ENCODE measurements around the gene FLNB. TPM values are rescaled to one million over a fixed set of nuclear protein-coding genes. Genes with fewer than 3 reads are reported as not detected.

The FLNB gene
- total RNA-seq, 2 experiments from 2014 or later: 33.3 to 37.9 TPM

GRCh38 chr3:58092521-58092920, 84.3 kb downstream of the FLNB start:
- Mint-ChIP-seq H3K4me1 (no peaks in the 10 kb centered on the region), H3K27ac (no peak overlapping the region), H3K9me3 (no peaks in the 10 kb centered on the region), H3K27me3 (no peaks in the 10 kb centered on the region), H3K36me3 (ENCODE audit: low read depth) (peaks cover 8% of the 10 kb centered on the region), H3K4me3 (no peak overlapping the region)
- no peak for DNase-seq
- ChIA-PET CTCF (interaction anchor here (0.5 kb wide), 1 partner anchor 35 kb away, joined by 4 read pairs; no protein-coding TSS in a partner anchor), POLR2A (no interaction called here)

- H3K4me3 Mint-ChIP-seq: no peak overlapping the region
- no peaks in the 10 kb centered on the region for H3K9me3 Mint-ChIP-seq
- no peaks in the 10 kb centered on the region for H3K4me1 Mint-ChIP-seq
- POLR2A ChIA-PET: no interaction called here
- peaks cover 14% of the 10 kb centered on the region for H3K36me3 Mint-ChIP-seq (ENCODE audit: low read depth)
- DNase-seq: no peak
- no peak overlapping the region for H3K27ac Mint-ChIP-seq
- H3K27me3 Mint-ChIP-seq: no peaks in the 10 kb centered on the region
- CTCF ChIA-PET: no interaction called here
Observed at GRCh38 chr3:58093574-58094195, 85.5 kb downstream of the FLNB start.

- ChIA-PET CTCF (no interaction called here), POLR2A (no interaction called here)
- no peak for DNase-seq
- Mint-ChIP-seq H3K4me1 (no peaks in the 10 kb centered on the region), H3K9me3 (no peaks in the 10 kb centered on the region), H3K36me3 (ENCODE audit: low read depth) (peaks cover 16% of the 10 kb centered on the region), H3K27ac (no peak overlapping the region), H3K4me3 (no peak overlapping the region), H3K27me3 (no peaks in the 10 kb centered on the region)
Observed at GRCh38 chr3:58094657-58095056, 86.4 kb downstream of the FLNB start.

GRCh38 chr3:58095603-58096138, 87.4 kb downstream of the FLNB start:
- Mint-ChIP-seq H3K4me1 (no peaks in the 10 kb centered on the region), H3K36me3 (ENCODE audit: low read depth) (peaks cover 16% of the 10 kb centered on the region), H3K4me3 (no peak overlapping the region), H3K9me3 (no peaks in the 10 kb centered on the region), H3K27ac (no peak overlapping the region), H3K27me3 (no peaks in the 10 kb centered on the region)
- DNase-seq: no peak
- ChIA-PET POLR2A (no interaction called here), CTCF (no interaction called here)

GRCh38 chr3:58098531-58098930, 90.3 kb downstream of the FLNB start:
- no peak overlapping the region for H3K4me3 Mint-ChIP-seq
- ChIA-PET POLR2A (no interaction called here), CTCF (no interaction called here)
- no peak overlapping the region for H3K27ac Mint-ChIP-seq
- no peaks in the 10 kb centered on the region for H3K27me3 Mint-ChIP-seq
- no peak for DNase-seq
- no peaks in the 10 kb centered on the region for H3K4me1 Mint-ChIP-seq
- no peaks in the 10 kb centered on the region for H3K9me3 Mint-ChIP-seq
- peaks cover 22% of the 10 kb centered on the region for H3K36me3 Mint-ChIP-seq (ENCODE audit: low read depth)

- no peak for DNase-seq
- ChIA-PET POLR2A (no interaction called here), CTCF (interaction anchor here (1.6 kb wide), 1 partner anchor 91 kb away, joined by 4 read pairs; the partner anchor contains the start of gene FLNB)
- Mint-ChIP-seq H3K4me3 (no peak overlapping the region), H3K36me3 (ENCODE audit: low read depth) (peaks cover 30% of the 10 kb centered on the region), H3K9me3 (no peaks in the 10 kb centered on the region), H3K27me3 (no peaks in the 10 kb centered on the region), H3K4me1 (no peaks in the 10 kb centered on the region), H3K27ac (no peak overlapping the region)
Observed at GRCh38 chr3:58099865-58100264, 91.6 kb downstream of the FLNB start.

- ChIA-PET CTCF (no interaction called here), POLR2A (no interaction called here)
- Mint-ChIP-seq H3K4me1 (no peaks in the 10 kb centered on the region), H3K27ac (no peak overlapping the region), H3K4me3 (no peak overlapping the region), H3K27me3 (no peaks in the 10 kb centered on the region), H3K9me3 (no peaks in the 10 kb centered on the region), H3K36me3 (ENCODE audit: low read depth) (peaks cover 35% of the 10 kb centered on the region)
- DNase-seq: no peak
Observed at GRCh38 chr3:58101499-58102389, 93.5 kb downstream of the FLNB start.

GRCh38 chr3:58102390-58102750, 94.1 kb downstream of the FLNB start:
- Mint-ChIP-seq H3K4me3 (no peak overlapping the region), H3K9me3 (no peaks in the 10 kb centered on the region), H3K27ac (no peak overlapping the region), H3K36me3 (ENCODE audit: low read depth) (peaks cover 33% of the 10 kb centered on the region), H3K4me1 (no peaks in the 10 kb centered on the region), H3K27me3 (no peaks in the 10 kb centered on the region)
- DNase-seq: no peak
- ChIA-PET POLR2A (no interaction called here), CTCF (no interaction called here)

- POLR2A ChIA-PET: interaction anchor here (1.4 kb wide), 1 partner anchor 95 kb away, joined by 3 read pairs; the partner anchor contains the start of gene FLNB
- no peaks in the 10 kb centered on the region for H3K9me3 Mint-ChIP-seq
Observed at GRCh38 chr3:58102976-58103451, 94.8 kb downstream of the FLNB start.

GRCh38 chr3:58104151-58104550, 95.9 kb downstream of the FLNB start:
- no peak for DNase-seq
- peaks cover 30% of the 10 kb centered on the region for H3K36me3 Mint-ChIP-seq (ENCODE audit: low read depth)
- ChIA-PET CTCF (interaction anchor here (1.2 kb wide), 1 partner anchor 97 kb away, joined by 3 read pairs; no protein-coding TSS in a partner anchor), POLR2A (interaction anchor here (1.4 kb wide), 1 partner anchor 96 kb away, joined by 3 read pairs; the partner anchor contains the start of gene FLNB)
- H3K9me3 Mint-ChIP-seq: no peaks in the 10 kb centered on the region
- H3K27me3 Mint-ChIP-seq: no peaks in the 10 kb centered on the region
- no peak overlapping the region for H3K27ac Mint-ChIP-seq
- H3K4me1 Mint-ChIP-seq: no peaks in the 10 kb centered on the region
- H3K4me3 Mint-ChIP-seq: no peak overlapping the region

More at GRCh38 chr3:58102976-58103451, 94.8 kb downstream of the FLNB start:
- Mint-ChIP-seq H3K4me1 (no peaks in the 10 kb centered on the region), H3K27ac (no peak overlapping the region), H3K36me3 (ENCODE audit: low read depth) (peaks cover 33% of the 10 kb centered on the region), H3K27me3 (no peaks in the 10 kb centered on the region), H3K4me3 (no peak overlapping the region)
- CTCF ChIA-PET: interaction anchor here (1.2 kb wide), 1 partner anchor 95 kb away, joined by 3 read pairs; no protein-coding TSS in a partner anchor
- no peak for DNase-seq

- no peak overlapping the region for H3K27ac Mint-ChIP-seq
- peaks cover 32% of the 10 kb centered on the region for H3K36me3 Mint-ChIP-seq (ENCODE audit: low read depth)
- POLR2A ChIA-PET: no interaction called here
- CTCF ChIA-PET: interaction anchor here (0.6 kb wide), 1 partner anchor 108 kb away, joined by 3 read pairs; no protein-coding TSS in a partner anchor
- H3K9me3 Mint-ChIP-seq: no peaks in the 10 kb centered on the region
- no peak for DNase-seq
- no peaks in the 10 kb centered on the region for H3K27me3 Mint-ChIP-seq
- H3K4me1 Mint-ChIP-seq: no peaks in the 10 kb centered on the region
- H3K4me3 Mint-ChIP-seq: no peak overlapping the region
Observed at GRCh38 chr3:58104712-58105111, 96.5 kb downstream of the FLNB start.

GRCh38 chr3:58105196-58105595, 97.0 kb downstream of the FLNB start:
- POLR2A ChIA-PET: no interaction called here
- no peaks in the 10 kb centered on the region for H3K27me3 Mint-ChIP-seq
- no peak overlapping the region for H3K27ac Mint-ChIP-seq
- H3K36me3 Mint-ChIP-seq (ENCODE audit: low read depth): peaks cover 36% of the 10 kb centered on the region
- DNase-seq: no peak
- no peaks in the 10 kb centered on the region for H3K9me3 Mint-ChIP-seq
- H3K4me1 Mint-ChIP-seq: no peaks in the 10 kb centered on the region
- no peak overlapping the region for H3K4me3 Mint-ChIP-seq
- CTCF ChIA-PET: interaction anchor here (0.6 kb wide), 1 partner anchor 108 kb away, joined by 3 read pairs; no protein-coding TSS in a partner anchor

GRCh38 chr3:58106061-58106460, 97.8 kb downstream of the FLNB start:
- POLR2A ChIA-PET: interaction anchor here (0.6 kb wide), 1 partner anchor 116 kb away, joined by 3 read pairs; no protein-coding TSS in a partner anchor

More at GRCh38 chr3:58106061-58106460, 97.8 kb downstream of the FLNB start:
- H3K36me3 Mint-ChIP-seq (ENCODE audit: low read depth): peaks cover 36% of the 10 kb centered on the region
- H3K27me3 Mint-ChIP-seq: no peaks in the 10 kb centered on the region
- H3K27ac Mint-ChIP-seq: no peak overlapping the region
- H3K4me3 Mint-ChIP-seq: no peak overlapping the region
- no peaks in the 10 kb centered on the region for H3K9me3 Mint-ChIP-seq
- CTCF ChIA-PET: interaction anchor here (0.7 kb wide), 1 partner anchor 19 kb away, joined by 3 read pairs; no protein-coding TSS in a partner anchor
- DNase-seq: no peak
- H3K4me1 Mint-ChIP-seq: no peaks in the 10 kb centered on the region
